ENCODE measurements around the gene TUBB4B. TPM values are rescaled to one million over a fixed set of nuclear protein-coding genes. Genes with fewer than 3 reads are reported as not detected.

Gene TUBB4B
- total RNA-seq, 1 experiment from 2014 or later, result 180 TPM

DNA sequence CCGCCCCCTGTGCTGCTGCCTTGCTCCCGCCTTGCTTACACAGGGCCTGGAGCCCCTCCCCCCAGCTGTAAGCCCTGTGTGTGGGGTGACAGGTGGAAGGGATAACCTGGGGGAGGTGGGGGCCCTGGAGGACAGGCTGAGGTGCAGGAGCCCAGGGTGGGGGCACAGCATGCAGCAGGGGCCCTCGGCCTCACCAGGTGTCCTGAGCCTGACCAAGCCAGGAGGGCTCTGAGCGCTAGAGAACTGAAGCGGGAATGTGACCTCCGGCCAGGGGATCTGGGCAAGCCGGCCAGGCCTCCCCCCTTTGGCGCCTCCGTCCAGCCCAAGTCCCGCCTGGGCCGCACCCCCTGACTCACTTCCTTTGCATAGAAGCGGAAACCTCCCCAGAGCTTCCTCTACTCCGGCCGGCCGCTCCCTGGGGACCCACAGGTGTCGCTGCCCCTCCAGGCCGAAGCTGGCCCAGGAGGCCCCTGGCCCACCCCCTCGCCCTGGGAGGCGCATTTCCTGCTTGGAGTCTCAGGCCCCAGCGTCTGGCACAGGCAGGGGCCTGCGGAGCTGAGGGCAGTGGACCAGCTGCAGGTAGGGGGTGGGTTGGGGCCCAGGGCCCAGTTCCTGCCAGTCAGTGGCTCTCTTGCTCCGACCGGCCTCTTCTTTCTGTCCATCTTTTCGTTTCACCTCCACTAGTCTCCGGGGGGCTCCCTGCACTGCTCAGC lies 36.4 kb downstream of the TUBB4B start, which contains the start of gene TOR4A:
Gene TOR4A, plus strand, starts transcription at position 398 of the 713 bp plus-strand sequence. CDS start 964 bp downstream, outside the sequence.
- intact Hi-C loops (cut with micrococcal nuclease), result no loop called here
- peak within 1 kb of the TSS; percentile 89 for H3K27ac Mint-ChIP-seq (ENCODE audit: low read depth, unreplicated experiment)
- peak; percentile 93 for DNase-seq (ENCODE audit: unreplicated experiment)
- no TSS peak for BruUV-seq (replicated peaks)
- H3K36me3 Mint-ChIP-seq (ENCODE audit: insufficient read depth, unreplicated experiment), result peaks cover 7% of the 10 kb centered on the region
- POLR2A ChIA-PET, result interaction anchor here (0.7 to 2.0 kb wide), 12 partner anchors 9 to 275 kb away, joined by 3 to 13 read pairs (median 4); partner anchors contain the start of genes MRPL41, NELFB, NSMF and SSNA1
- no peaks in the 10 kb centered on the region for H3K9me3 Mint-ChIP-seq (ENCODE audit: unreplicated experiment)
- no peaks in the 10 kb centered on the region for H3K27me3 Mint-ChIP-seq (ENCODE audit: insufficient read depth, unreplicated experiment)
- H3K4me1 Mint-ChIP-seq (ENCODE audit: insufficient read depth, unreplicated experiment), result peaks cover 25% of the 10 kb centered on the region
- TF ChIP-seq CTCF (IDR thresholded peaks at IDR 0.05; ENCODE audit: unreplicated experiment), result no peak
- H3K4me3 Mint-ChIP-seq (ENCODE audit: unreplicated experiment), result peak within 1 kb of the TSS; percentile 72
- CTCF ChIA-PET, result interaction anchor here (0.6 to 2.2 kb wide), 8 partner anchors 10 to 236 kb away, joined by 3 to 8 read pairs (median 4); partner anchors contain the start of gene NELFB

DNA sequence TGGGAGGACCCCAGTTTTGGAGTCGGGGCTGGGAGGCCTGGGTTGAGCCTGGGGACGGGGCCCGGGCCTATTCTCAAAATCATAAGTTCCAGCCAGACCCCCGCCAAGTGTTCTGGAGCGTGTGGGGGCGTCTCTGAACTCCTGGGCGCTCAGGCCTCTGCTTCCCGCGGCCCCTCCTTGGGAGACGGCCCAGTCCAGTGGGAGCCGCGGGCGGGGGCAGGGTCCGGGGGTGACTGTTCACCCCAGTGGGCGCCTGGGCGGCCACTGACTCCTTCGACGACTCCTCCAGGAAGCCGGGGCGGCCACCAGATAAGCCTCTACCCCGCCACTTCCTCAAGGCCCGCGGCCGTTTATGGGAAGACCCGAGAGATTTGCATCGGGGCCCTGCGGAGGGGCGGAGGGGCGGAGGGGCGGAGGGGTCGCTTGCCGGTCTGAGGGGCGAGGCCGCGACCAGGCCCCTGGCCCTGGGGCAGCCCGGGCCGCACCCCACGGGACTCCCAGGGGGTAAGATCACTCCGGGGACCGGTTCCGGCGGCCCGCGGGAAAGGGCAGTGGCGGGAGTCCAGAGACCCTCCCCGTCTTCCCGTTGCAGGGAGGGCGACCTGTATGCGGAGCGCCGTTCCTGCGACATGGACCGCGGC lies 37.1 kb downstream of the TUBB4B start:
- no peaks in the 10 kb centered on the region for H3K9me3 Mint-ChIP-seq (ENCODE audit: unreplicated experiment)
- no peaks in the 10 kb centered on the region for H3K27me3 Mint-ChIP-seq (ENCODE audit: insufficient read depth, unreplicated experiment)
- peak overlapping the region; percentile 72 for H3K4me3 Mint-ChIP-seq (ENCODE audit: unreplicated experiment)
- intact Hi-C loops (cut with micrococcal nuclease), result no loop called here
- BruUV-seq (replicated peaks), result TSS peak; percentile 55
- DNase-seq (ENCODE audit: unreplicated experiment), result no peak
- H3K27ac Mint-ChIP-seq (ENCODE audit: low read depth, unreplicated experiment), result no peak overlapping the region
- CTCF ChIA-PET, result interaction anchor here (0.6 to 2.2 kb wide), 5 partner anchors 9 to 41 kb away, joined by 3 to 8 read pairs (median 4); partner anchors contain the start of gene NELFB
- peaks cover 25% of the 10 kb centered on the region for H3K4me1 Mint-ChIP-seq (ENCODE audit: insufficient read depth, unreplicated experiment)
- POLR2A ChIA-PET, result interaction anchor here (0.7 to 2.0 kb wide), 9 partner anchors 9 to 274 kb away, joined by 3 to 13 read pairs (median 5); partner anchors contain the start of genes MRPL41, NELFB, NSMF and SSNA1
- no peak for TF ChIP-seq CTCF (IDR thresholded peaks at IDR 0.05; ENCODE audit: unreplicated experiment)
- peaks cover 12% of the 10 kb centered on the region for H3K36me3 Mint-ChIP-seq (ENCODE audit: insufficient read depth, unreplicated experiment)

DNA sequence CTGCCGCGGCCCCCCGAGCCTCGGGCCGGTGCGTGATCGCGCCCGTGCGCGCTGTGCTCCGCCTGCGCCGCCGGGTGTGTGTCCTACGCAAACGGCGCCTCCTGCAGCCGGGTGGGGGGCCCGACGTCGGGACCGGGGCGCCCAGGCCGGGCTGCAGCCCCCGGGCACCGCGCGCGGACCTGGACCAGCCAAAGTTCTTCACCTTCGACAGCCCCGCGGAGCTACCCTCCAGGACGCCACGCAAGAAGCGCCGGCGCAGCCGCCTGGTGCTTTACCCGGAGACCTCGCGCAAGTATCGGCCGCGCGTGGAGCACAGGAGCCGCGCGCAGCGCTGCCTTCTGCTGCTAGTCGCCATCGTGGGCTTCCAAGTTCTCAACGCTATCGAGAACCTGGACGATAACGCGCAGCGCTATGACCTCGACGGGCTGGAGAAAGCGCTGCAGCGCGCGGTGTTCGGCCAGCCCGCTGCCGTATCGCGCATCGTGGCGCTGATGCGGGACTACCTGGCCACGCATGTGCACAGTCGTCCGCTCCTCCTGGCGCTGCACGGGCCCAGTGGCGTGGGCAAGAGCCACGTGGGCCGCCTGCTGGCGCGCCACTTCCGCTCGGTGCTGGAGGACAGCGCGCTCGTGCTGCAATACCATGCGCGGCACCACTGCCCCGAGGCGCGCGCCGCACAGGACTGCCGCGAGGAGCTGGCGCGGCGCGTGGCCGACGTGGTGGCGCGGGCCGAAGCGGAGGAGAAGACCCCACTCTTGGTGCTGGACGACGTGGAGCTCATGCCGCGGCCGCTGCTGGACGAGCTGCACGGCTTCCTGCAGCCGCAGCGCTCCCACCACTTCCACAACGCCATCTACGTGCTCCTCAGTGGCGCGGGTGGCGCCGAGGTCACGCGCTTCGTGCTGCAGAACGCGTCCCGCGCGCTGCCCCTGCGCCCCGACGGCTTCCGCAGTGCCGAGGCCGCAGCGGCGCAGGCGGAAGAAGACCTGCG lies 37.9 kb downstream of the TUBB4B start:
- CTCF ChIA-PET, result no interaction called here
- H3K36me3 Mint-ChIP-seq (ENCODE audit: insufficient read depth, unreplicated experiment), result peaks cover 17% of the 10 kb centered on the region
- DNase-seq (ENCODE audit: unreplicated experiment), result no peak
- no peak for TF ChIP-seq CTCF (IDR thresholded peaks at IDR 0.05; ENCODE audit: unreplicated experiment)
- POLR2A ChIA-PET, result no interaction called here
- no peak overlapping the region for H3K27ac Mint-ChIP-seq (ENCODE audit: low read depth, unreplicated experiment)
- H3K9me3 Mint-ChIP-seq (ENCODE audit: unreplicated experiment), result no peaks in the 10 kb centered on the region
- peaks cover 21% of the 10 kb centered on the region for H3K4me1 Mint-ChIP-seq (ENCODE audit: insufficient read depth, unreplicated experiment)
- no peak overlapping the region for H3K4me3 Mint-ChIP-seq (ENCODE audit: unreplicated experiment)
- intact Hi-C loops (cut with micrococcal nuclease), result no loop called here
- BruUV-seq (replicated peaks), result no TSS peak
- no peaks in the 10 kb centered on the region for H3K27me3 Mint-ChIP-seq (ENCODE audit: insufficient read depth, unreplicated experiment)

All from MCF 10A (cell line).